Frontal cortex (tissue), 4 donors: ENCODE data around the gene PCDHA4. TPM values are rescaled to one million over a fixed set of nuclear protein-coding genes. Genes with fewer than 3 reads are reported as not detected.
"Not testable (repeated sequence)": the region's sequence is repeated elsewhere in the genome, so short reads cannot be mapped to it uniquely, and the experiment has no call there.

Experiments used
- DNase-seq, 2 donors: peaks; one replicate each; pipeline ENCODE4 v3.0.0; 2012; ENCODE audit warnings: low spot score in 2 of 2
- FAIRE-seq: peaks from 2 replicates; lab custom pipeline; 2012; peaks lifted over from hg19 to GRCh38; lab: Jason Lieb, UNC
- total RNA-seq: library from RNA; depleted of rRNA; stranded (reverse); fragments of >200 nt; gene quantifications from one replicate; pipeline ENCODE4 v1.2.3, GENCODE V29; 2014
- donor health status: control.
- donor health status: control.
- donor health status: control.

Gene PCDHA4
- total RNA-seq, 1 donor from 2014 or later = 12.2 TPM

DNA sequence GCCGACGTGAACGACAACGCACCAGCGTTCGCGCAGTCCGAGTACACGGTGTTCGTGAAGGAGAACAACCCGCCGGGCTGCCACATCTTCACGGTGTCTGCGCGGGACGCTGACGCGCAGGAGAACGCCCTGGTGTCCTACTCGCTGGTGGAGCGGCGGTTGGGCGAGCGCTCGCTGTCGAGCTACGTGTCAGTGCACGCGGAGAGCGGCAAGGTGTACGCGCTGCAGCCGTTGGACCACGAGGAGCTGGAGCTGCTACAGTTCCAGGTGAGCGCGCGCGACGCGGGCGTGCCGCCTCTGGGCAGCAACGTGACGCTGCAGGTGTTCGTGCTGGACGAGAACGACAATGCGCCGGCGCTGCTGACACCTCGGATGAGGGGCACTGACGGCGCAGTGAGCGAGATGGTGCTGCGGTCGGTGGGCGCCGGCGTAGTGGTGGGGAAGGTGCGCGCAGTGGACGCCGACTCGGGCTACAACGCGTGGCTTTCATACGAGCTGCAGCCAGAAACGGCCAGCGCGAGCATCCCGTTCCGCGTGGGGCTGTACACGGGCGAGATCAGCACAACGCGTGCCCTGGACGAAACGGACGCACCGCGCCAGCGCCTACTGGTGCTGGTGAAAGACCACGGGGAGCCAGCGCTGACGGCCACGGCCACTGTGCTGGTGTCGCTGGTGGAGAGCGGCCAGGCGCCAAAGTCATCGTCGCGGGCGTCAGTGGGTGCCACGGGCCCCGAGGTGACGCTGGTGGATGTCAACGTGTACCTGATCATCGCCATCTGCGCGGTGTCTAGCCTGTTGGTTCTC lies 43.2 kb downstream of the PCDHA4 start:
- not testable (repeated sequence) for FAIRE-seq, DNase-seq

DNA sequence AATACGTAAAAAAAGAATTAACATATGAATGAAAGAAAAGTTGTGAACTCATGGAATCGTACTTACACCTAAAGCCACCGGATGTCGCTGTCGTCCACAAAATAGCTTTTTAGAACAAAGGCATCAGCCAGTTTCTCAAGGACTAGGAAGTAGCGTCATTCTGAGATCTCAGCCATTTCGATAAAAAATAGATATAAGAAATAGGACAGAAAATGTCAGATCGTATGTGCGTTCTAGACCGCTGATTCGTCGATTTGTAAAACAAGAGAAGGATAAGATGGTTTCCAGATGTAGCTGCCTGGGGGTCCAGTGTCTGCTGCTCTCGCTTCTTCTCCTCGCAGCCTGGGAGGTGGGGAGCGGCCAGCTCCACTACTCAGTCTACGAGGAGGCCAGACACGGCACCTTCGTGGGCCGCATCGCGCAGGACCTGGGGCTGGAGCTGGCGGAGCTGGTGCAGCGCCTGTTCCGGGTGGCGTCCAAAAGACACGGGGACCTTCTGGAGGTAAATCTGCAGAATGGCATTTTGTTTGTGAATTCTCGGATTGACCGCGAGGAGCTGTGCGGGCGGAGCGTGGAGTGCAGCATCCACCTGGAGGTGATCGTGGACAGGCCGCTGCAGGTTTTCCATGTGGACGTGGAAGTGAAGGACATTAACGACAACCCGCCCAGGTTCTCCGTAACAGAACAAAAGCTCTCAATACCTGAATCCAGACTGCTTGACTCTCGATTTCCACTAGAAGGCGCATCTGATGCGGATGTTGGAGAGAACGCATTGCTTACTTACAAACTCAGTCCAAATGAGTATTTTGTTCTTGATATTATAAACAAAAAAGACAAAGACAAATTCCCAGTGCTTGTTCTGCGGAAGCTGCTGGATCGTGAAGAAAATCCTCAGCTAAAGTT lies 49.2 kb downstream of the PCDHA4 start, which contains the start of gene PCDHA10:
TSS of gene PCDHA10 (plus strand) at position 126 of the 903 bp plus-strand sequence. CDS start at position 278, 152 bp downstream.
- no peak for DNase-seq
- FAIRE-seq = no peak

GRCh38 chr5:140857177-140857986 lies 50.5 kb downstream of the PCDHA4 start:
- no peak for DNase-seq
- no peak for FAIRE-seq

DNA sequence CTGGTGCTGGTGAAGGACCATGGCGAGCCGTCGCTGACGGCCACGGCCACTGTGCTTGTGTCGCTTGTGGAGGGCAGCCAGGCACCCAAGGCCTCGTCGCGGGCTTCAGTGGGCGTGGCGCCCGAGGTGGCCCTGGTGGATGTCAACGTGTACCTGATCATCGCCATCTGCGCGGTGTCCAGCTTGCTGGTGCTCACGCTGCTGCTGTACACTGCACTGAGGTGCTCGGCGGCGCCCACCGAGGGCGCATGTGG lies 51.0 kb downstream of the PCDHA4 start:
- no peak for DNase-seq
- no peak for FAIRE-seq

GRCh38 chr5:140862441-140863295 lies 55.8 kb downstream of the PCDHA4 start:
- DNase-seq = no peak
- FAIRE-seq = no peak

Other genes with a start within 250 kb of the PCDHA4 start
- gene SRA1, start 249.6 kb upstream of the PCDHA4 start, total RNA-seq = 17.1 TPM
- gene APBB3, start 242.5 kb upstream of the PCDHA4 start, total RNA-seq = 23.2 TPM
- gene SLC35A4, start 242.2 kb upstream of the PCDHA4 start, total RNA-seq = 2.0 TPM
- 11.4 TPM for gene CD14, start 173.9 kb upstream of the PCDHA4 start, total RNA-seq
- 5.7 TPM for gene TMCO6, start 167.6 kb upstream of the PCDHA4 start, total RNA-seq
- gene NDUFA2, start 159.4 kb upstream of the PCDHA4 start, total RNA-seq = 28.5 TPM
- gene IK, start 159.2 kb upstream of the PCDHA4 start, total RNA-seq = 83.6 TPM
- gene WDR55, start 142.2 kb upstream of the PCDHA4 start, total RNA-seq = 12.6 TPM
- 0.82 TPM for gene DND1, start 133.5 kb upstream of the PCDHA4 start, total RNA-seq
- gene HARS1, start 115.7 kb upstream of the PCDHA4 start, total RNA-seq = 74.2 TPM
- gene HARS2, start 115.6 kb upstream of the PCDHA4 start, total RNA-seq = 25.7 TPM
- gene ZMAT2, start 106.6 kb upstream of the PCDHA4 start, total RNA-seq = 68.1 TPM
- 8.6 TPM for gene PCDHA1, start 20.9 kb upstream of the PCDHA4 start, total RNA-seq
- gene PCDHA2, start 12.2 kb upstream of the PCDHA4 start, total RNA-seq = 10.6 TPM
- gene PCDHA3, start 6.0 kb upstream of the PCDHA4 start, total RNA-seq = 16.3 TPM
- gene PCDHA5, start 14.5 kb downstream of the PCDHA4 start, total RNA-seq = 8.2 TPM
- gene PCDHA6, start 20.9 kb downstream of the PCDHA4 start, total RNA-seq = 17.1 TPM
- 15.5 TPM for gene PCDHA7, start 27.2 kb downstream of the PCDHA4 start, total RNA-seq
- 8.2 TPM for gene PCDHA8, start 34.1 kb downstream of the PCDHA4 start, total RNA-seq
- gene PCDHA9, start 41.3 kb downstream of the PCDHA4 start, total RNA-seq = 9.8 TPM
- 10.6 TPM for gene PCDHA10, start 48.8 kb downstream of the PCDHA4 start, total RNA-seq
- 29.3 TPM for gene PCDHA11, start 61.9 kb downstream of the PCDHA4 start, total RNA-seq
- gene PCDHA12, start 68.2 kb downstream of the PCDHA4 start, total RNA-seq = 11.0 TPM
- gene PCDHA13, start 75.1 kb downstream of the PCDHA4 start, total RNA-seq = 13.5 TPM
- gene PCDHAC1, start 119.2 kb downstream of the PCDHA4 start, total RNA-seq = 76.2 TPM
- gene PCDHAC2, start 159.4 kb downstream of the PCDHA4 start, total RNA-seq = 29.8 TPM
- gene PCDHB1, start 244.3 kb downstream of the PCDHA4 start, total RNA-seq = 0.82 TPM